Esophagus squamous epithelium (tissue), 4 donors: ENCODE data around the gene ALDH18A1.

Source experiments
- POLR2A ChIP-seq, 4 donors: fragments of 450-650 bp; IDR thresholded peaks; one replicate each; pipeline ENCODE4 v1.6.1; 2017; ENCODE audit warnings: antibody characterized with exemption in 4 of 4, mild to moderate bottlenecking in 4 of 4, moderate library complexity in 3 of 4
- TF ChIP-seq, protein P1 (sequence below), 6 experiments: fragments of 450-650 bp in 4 of 6; fragments of 200-600 bp in 2 of 6; sonication (generic) in 2 of 6; IDR thresholded peaks; one replicate each; pipeline ENCODE4 v1.5.1; 2016 to 2019; ENCODE audit warnings: antibody characterized with exemption in 6 of 6, mild to moderate bottlenecking in 4 of 6, moderate library complexity in 4 of 6

DNA sequence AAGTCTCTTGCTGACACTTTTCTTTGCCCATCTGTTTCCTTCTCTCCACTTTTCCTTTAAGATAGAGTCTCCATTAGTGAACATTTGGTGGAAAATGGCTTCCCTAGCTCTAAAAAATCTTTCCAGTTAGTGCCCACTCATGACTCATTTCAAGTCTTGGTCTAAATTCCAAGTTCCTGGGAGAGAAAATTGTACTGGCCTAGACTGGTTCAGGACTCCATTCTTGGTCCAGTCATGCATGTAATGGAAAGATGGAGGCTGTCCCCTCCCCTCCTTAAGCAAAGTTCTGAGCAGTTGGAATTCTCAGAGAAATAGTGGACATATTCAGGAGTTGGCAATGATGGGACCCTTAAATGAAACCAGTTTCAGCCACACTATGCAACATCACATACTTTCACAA, 3.8 kb upstream of the ALDH18A1 start:
- no peak for TF ChIP-seq POLR2A (IDR thresholded peaks at IDR 0.05)
- TF ChIP-seq, protein P1, sequence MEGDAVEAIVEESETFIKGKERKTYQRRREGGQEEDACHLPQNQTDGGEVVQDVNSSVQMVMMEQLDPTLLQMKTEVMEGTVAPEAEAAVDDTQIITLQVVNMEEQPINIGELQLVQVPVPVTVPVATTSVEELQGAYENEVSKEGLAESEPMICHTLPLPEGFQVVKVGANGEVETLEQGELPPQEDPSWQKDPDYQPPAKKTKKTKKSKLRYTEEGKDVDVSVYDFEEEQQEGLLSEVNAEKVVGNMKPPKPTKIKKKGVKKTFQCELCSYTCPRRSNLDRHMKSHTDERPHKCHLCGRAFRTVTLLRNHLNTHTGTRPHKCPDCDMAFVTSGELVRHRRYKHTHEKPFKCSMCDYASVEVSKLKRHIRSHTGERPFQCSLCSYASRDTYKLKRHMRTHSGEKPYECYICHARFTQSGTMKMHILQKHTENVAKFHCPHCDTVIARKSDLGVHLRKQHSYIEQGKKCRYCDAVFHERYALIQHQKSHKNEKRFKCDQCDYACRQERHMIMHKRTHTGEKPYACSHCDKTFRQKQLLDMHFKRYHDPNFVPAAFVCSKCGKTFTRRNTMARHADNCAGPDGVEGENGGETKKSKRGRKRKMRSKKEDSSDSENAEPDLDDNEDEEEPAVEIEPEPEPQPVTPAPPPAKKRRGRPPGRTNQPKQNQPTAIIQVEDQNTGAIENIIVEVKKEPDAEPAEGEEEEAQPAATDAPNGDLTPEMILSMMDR (IDR thresholded peaks at IDR 0.05): no peak
